A204.1 (cell line): ENCODE measurements around the gene TBCC.
A peak's percentile ranks its signal among the peaks of the same experiment; 100 is the strongest.
"Not testable (repeated sequence)": the region's sequence is repeated elsewhere in the genome, so short reads cannot be mapped to it uniquely, and the experiment has no call there.

ENCODE experiments used
- FAIRE-seq: peaks from 2 replicates; lab custom pipeline; 2012; peaks lifted over from hg19 to GRCh38; lab: Jason Lieb, UNC

Gene TBCC

GRCh38 chr6:42733867-42734481, 11.9 kb downstream of the TBCC start:
- FAIRE-seq = not testable (repeated sequence)

- FAIRE-seq = no peak
Measured at GRCh38 chr6:42729731-42730130, 16.2 kb downstream of the TBCC start.

DNA sequence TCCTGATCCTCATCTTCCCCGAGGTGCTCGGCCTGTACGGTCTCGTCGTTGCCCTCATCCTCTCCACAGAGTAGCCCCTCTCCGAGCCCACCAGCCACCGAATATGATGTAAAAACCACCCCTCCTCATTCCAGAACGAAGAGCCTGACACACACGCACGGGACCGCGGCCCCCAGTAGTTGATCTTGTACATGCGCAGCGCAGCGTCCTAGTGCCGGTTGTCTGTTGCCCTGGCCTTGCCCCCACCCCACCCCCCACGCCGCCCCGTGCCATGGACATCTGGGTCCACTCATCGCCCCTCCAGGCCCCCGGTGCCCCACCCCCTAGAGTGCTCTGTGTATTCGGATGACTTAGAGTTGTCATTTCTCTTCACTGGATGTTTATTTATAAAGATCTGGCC, 18.3 kb downstream of the TBCC start:
- FAIRE-seq = no peak

DNA sequence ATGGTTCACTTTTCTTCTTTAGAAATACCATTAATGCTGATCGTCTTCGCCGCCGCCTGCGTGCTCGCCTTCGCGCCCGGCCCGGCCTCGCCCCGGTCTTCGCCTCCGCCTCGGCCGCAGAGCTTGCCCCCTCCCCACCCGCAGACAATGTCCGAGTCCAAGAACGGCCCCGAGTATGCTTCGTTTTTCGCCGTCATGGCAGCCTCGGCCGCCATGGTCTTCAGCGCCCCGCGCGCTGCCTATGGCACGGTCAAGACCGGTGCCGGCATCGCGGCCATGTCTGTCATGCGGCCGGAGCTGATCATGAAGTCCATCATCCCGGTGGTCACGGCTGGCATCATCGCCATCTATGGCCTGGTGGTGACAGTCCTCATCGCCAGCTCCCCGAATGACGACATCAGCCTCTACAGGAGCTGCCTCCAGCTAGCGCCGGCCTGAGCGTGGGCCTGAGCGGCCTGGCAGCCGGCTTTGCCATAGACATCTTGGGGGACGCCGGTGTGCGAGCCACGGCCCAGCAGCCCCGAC, 18.8 kb downstream of the TBCC start:
- FAIRE-seq = no peak

- FAIRE-seq = peak; percentile 92
Measured at GRCh38 chr6:42726485-42727086, 19.3 kb downstream of the TBCC start.

DNA sequence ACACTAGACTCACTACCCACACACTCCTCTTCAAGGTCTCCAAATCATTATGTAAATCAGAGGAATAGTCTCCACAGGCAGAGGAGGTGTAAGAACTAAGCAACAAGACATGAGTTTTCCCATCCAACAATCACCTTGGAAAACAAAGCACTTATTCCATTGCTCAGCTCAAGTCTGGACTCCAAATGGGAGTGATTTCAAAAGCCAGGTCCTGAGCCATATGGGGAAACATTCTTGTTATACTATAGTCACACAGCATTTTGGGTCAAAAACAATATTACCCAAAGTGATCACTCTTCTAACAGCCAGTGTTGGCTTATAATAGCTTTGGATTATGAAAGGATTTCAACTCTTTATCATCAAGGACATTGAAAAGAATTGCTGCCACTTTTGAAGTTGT, 19.9 kb downstream of the TBCC start:
- no peak for FAIRE-seq

DNA sequence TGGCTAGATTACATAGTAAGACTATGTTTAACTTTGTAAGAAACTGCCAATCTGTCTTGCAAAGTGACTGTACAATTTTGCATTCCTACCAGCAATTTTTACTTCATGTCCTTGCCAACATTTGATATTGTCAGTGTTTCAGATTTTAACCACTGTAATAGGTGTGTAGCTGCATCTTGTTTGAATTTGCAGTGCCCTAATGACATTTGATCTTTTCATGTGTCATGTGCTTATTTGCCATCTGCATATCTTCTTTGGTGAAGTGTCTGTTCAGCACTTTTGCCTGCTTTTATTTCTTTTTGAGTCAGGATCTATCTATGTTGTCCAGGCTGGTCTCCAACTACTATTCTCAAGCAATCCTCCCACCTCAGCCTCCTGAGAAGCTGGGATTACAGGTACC, 21.1 kb downstream of the TBCC start:
- no peak for FAIRE-seq

GRCh38 chr6:42722497-42722896, 23.4 kb downstream of the TBCC start, which contains the start of gene PRPH2:
Gene PRPH2, minus strand, starts transcription at chr6:42722597. Its CDS starts 263 bp downstream, at chr6:42722334.
- no peak for FAIRE-seq

- no peak for FAIRE-seq
Measured at GRCh38 chr6:42720739-42721138, 25.2 kb downstream of the TBCC start.

GRCh38 chr6:42715871-42716270, 30.0 kb downstream of the TBCC start:
- FAIRE-seq = no peak

GRCh38 chr6:42714098-42714761, 31.7 kb downstream of the TBCC start:
- FAIRE-seq = no peak

- FAIRE-seq = no peak
Measured at GRCh38 chr6:42711930-42712329, 34.0 kb downstream of the TBCC start.

DNA sequence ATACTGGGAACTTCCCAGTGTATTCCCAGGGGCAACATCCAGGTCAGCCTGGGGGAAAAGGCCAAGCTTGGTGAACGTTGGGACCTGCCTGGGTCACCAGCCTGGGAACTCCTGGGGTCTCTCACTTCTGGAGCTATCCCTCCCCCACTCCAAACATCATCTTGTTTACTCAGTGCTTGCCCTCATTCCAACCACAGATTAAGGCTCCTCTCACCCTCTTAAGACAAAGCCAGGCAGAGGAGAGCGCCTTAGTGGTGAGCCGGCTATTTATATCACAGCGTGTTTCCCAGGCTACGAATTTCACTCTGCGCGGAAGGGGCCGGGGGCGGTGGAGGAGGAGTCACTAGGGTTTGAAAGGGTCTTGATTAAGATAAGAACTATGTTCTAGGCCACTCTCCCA, 35.6 kb downstream of the TBCC start:
- FAIRE-seq = no peak

GRCh38 chr6:42709871-42710270, 36.0 kb downstream of the TBCC start:
- FAIRE-seq = no peak

GRCh38 chr6:42708096-42708495, 37.8 kb downstream of the TBCC start:
- FAIRE-seq = no peak

- FAIRE-seq = no peak
Measured at GRCh38 chr6:42707595-42707994, 38.3 kb downstream of the TBCC start.

- FAIRE-seq = no peak
Measured at GRCh38 chr6:42704937-42705374, 40.9 kb downstream of the TBCC start.

DNA sequence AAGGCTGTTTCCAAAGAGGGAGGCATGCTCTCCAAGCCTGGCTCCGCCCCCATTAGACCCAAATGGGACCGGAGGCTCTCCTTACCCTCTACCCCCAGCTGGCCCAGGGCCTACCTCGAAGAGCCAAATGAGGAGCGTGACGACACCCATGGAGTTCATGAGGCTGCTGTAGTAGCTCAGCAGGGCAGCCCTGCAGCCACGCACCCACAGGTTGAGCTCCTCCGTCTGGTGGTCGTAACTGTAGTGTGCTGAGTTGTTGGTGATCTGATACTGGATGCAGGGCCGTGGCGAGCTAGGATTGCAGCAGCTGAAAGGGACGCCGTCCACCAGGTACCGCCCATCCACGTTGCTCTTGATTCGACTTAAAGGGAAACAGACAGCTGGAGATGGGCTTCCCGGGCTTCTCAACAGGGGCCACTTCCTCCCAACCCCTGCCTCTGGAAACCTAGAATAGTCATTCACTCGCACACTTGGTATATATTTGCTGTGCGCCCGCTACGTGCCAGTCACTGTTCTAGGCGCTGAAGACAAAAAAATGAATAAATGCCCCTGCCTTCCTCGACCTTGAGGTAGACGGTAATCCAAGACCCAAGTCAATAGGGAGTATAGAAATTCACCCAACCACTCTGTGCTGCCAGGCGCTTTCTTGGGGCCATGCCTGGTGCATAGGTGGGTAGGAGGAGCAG, 41.5 kb downstream of the TBCC start:
- no peak for FAIRE-seq

DNA sequence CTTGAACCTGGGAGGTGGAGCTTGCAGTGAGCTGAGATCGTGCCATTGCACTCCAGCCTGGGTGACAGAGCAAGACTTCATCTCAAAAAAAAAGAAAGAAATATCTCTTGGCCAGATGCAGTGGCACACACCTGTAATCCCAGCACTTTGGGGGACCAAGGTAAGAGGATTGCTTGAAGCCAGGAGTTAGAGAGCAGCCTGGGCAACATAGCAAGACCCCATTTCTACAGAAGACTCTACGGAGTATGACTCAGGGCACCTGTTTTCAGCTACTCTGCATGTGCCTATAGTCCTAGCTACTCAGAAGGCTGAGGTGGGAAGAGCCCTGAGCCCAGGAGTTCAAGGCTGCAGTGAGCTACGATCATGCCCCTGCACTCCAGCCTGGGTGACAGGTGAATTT, 43.1 kb downstream of the TBCC start:
- FAIRE-seq = not testable (repeated sequence)

- FAIRE-seq = no peak
Measured at GRCh38 chr6:42702200-42702599, 43.7 kb downstream of the TBCC start.

DNA sequence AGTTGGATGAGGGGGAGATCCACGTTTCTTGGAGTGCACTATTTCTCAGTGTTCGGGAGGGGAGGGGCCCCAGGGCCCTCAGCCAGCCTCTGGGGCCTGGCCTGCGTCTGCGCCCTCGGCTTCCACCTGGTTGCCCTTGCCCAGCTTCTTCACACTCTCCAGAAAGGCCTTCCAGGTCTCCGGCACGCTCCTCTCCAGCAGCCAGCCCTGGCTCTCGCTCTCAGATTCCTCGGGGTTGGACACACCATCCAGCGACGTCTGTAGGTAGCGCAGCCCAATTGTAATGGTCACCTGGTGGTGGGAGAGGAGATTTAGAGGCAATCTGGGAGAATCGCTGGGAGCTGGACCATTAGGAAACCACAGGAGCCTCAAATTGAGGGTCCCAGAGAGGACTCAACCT, 47.7 kb downstream of the TBCC start:
- no peak for FAIRE-seq

GRCh38 chr6:42697268-42697655, 48.6 kb downstream of the TBCC start:
- no peak for FAIRE-seq
